WTC11 (cell line): ENCODE data around the gene LRRC10. TPM values are rescaled to one million over a fixed set of nuclear protein-coding genes. Genes with fewer than 3 reads are reported as not detected.

Experiments
- ATAC-seq: fragments of 200-7000 bp; cut with Tn5 transposase; 2 replicates; pipeline ENCODE4 v1.10.0; 2021; ENCODE audit warnings: mild to moderate bottlenecking, moderate library complexity
- CTCF ChIA-PET: fragments of 300-600 bp; sonication (Branson Sonifier 250); formaldehyde crosslinking; loops from one replicate; lab custom pipeline; 2021; ENCODE audit warnings: antibody characterized with exemption; lab: Charles Lee
- POLR2A ChIA-PET: fragments of 350-600 bp; sonication (Branson Sonifier 250); formaldehyde crosslinking; loops from one replicate; lab custom pipeline; 2021; ENCODE audit warnings: antibody characterized with exemption; lab: Charles Lee
- DNase-seq: peaks from one replicate; pipeline ENCODE4 v3.0.0; 2021; ENCODE audit warnings: low spot score
- H3K27ac Mint-ChIP-seq: 2 replicates; pipeline ENCODE4 v1.8.0; 2021; ENCODE audit warnings: mixed read lengths
- H3K27me3 Mint-ChIP-seq: 2 replicates; pipeline ENCODE4 v1.8.0; 2021; ENCODE audit warnings: low read depth, mild to moderate bottlenecking, moderate library complexity, mixed read lengths
- H3K36me3 Mint-ChIP-seq: 2 replicates; pipeline ENCODE4 v1.8.0; 2021; ENCODE audit warnings: mixed read lengths
- H3K4me1 Mint-ChIP-seq: 2 replicates; pipeline ENCODE4 v1.8.0; 2022; ENCODE audit warnings: mixed read lengths
- H3K4me3 Mint-ChIP-seq: 2 replicates; pipeline ENCODE4 v1.8.0; 2021; ENCODE audit warnings: mild to moderate bottlenecking, moderate library complexity, mixed read lengths
- H3K9me3 Mint-ChIP-seq: 2 replicates; pipeline ENCODE4 v1.8.0; 2021; ENCODE audit warnings: mixed read lengths
- ELF4 ChIP-seq: sonication (generic); formaldehyde crosslinking; IDR thresholded peaks from 2 replicates; pipeline ENCODE4 v1.8.1; 2022; ENCODE audit warnings: low read depth, mild to moderate bottlenecking, moderate library complexity, missing genetic modification reagents
- ETV6 ChIP-seq: sonication (generic); formaldehyde crosslinking; IDR thresholded peaks from 2 replicates; pipeline ENCODE4 v1.8.1; 2022; ENCODE audit warnings: mild to moderate bottlenecking, missing genetic modification reagents
- JAZF1 ChIP-seq: fragments of 250-450 bp; sonication (Bioruptor Pico); IDR thresholded peaks from 2 replicates; pipeline ENCODE4 v1.9.0; 2021; ENCODE audit warnings: moderate library complexity, mild to moderate bottlenecking, inconsistent platforms
- NR1H2 ChIP-seq: sonication (generic); formaldehyde crosslinking; IDR thresholded peaks from 2 replicates; pipeline ENCODE4 v1.9.0; 2021; ENCODE audit warnings: mild to moderate bottlenecking, moderate library complexity, missing genetic modification reagents
- NR2C2 ChIP-seq: sonication (generic); formaldehyde crosslinking; IDR thresholded peaks from 2 replicates; pipeline ENCODE4 v1.8.0; 2022; ENCODE audit warnings: mild to moderate bottlenecking, missing genetic modification reagents
- SMAD4 ChIP-seq: sonication (generic); formaldehyde crosslinking; IDR thresholded peaks from 2 replicates; pipeline ENCODE4 v1.8.0; 2022; ENCODE audit warnings: mild to moderate bottlenecking, missing genetic modification reagents
- total RNA-seq: library from RNA; stranded (reverse); gene quantifications from 3 replicates; pipeline ENCODE4 v1.2.3, GENCODE V29; 2021
- TF ChIP-seq, protein P1 (sequence below): fragments of 200-600 bp; IDR thresholded peaks from 2 replicates; pipeline ENCODE4 v1.8.0; 2022; ENCODE audit warnings: antibody characterized with exemption
- TF ChIP-seq, protein P2 (sequence below): fragments of 250-450 bp; sonication (Bioruptor Pico); conservative IDR thresholded peaks from 2 replicates; pipeline ENCODE4 v1.9.0; 2021; ENCODE audit warnings: mild to moderate bottlenecking
- TF ChIP-seq, protein P3 (sequence below): sonication (generic); formaldehyde crosslinking; IDR thresholded peaks from 2 replicates; pipeline ENCODE4 v1.8.0; 2023; ENCODE audit warnings: mild to moderate bottlenecking, missing genetic modification reagents
- TF ChIP-seq, protein P4 (sequence below): sonication (generic); formaldehyde crosslinking; IDR thresholded peaks from 2 replicates; pipeline ENCODE4 v1.8.0; 2022; ENCODE audit warnings: mild to moderate bottlenecking, missing genetic modification reagents

LRRC10 gene
- total RNA-seq, 1 experiment from 2014 or later = not detected

DNA sequence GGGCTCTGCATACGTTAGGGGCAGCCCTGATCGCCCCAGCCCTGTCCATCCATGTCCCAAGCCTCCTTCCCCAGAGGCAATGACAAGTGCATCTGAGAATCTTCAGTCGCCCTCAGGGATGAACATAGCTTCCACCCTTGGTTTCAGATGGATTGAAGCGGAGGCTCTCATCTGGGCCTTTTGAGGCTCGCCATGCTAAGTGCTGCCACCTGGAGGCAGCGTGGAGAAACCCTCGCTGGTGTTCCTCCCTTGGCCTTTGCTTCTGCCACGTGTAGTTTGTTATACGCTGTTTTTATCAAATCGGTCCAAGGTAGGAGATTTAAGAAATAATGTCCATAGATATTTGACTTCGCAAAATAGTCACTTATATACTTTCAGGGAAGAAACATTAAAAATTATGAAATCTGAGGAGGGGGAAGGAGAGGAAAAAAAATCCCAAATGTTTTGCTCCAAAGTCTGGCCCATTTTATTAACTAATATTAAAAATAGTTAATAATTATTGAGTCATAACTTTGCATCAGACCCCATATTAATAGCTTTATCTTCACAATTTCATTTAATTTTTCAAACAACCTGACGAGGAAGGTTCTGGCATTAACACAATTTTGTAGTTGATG is 28.8 kb upstream of the LRRC10 start:
- no peaks in the 10 kb centered on the region for H3K36me3 Mint-ChIP-seq
- H3K27me3 Mint-ChIP-seq = 0 out of 2 replicates have a peak, but pooled peaks cover 3% of the 10 kb centered on the region
- no peak overlapping the region for H3K27ac Mint-ChIP-seq
- POLR2A ChIA-PET = no interaction called here
- TF ChIP-seq, protein P1, sequence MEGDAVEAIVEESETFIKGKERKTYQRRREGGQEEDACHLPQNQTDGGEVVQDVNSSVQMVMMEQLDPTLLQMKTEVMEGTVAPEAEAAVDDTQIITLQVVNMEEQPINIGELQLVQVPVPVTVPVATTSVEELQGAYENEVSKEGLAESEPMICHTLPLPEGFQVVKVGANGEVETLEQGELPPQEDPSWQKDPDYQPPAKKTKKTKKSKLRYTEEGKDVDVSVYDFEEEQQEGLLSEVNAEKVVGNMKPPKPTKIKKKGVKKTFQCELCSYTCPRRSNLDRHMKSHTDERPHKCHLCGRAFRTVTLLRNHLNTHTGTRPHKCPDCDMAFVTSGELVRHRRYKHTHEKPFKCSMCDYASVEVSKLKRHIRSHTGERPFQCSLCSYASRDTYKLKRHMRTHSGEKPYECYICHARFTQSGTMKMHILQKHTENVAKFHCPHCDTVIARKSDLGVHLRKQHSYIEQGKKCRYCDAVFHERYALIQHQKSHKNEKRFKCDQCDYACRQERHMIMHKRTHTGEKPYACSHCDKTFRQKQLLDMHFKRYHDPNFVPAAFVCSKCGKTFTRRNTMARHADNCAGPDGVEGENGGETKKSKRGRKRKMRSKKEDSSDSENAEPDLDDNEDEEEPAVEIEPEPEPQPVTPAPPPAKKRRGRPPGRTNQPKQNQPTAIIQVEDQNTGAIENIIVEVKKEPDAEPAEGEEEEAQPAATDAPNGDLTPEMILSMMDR = peak; percentile 77
- TF ChIP-seq, protein P2, sequence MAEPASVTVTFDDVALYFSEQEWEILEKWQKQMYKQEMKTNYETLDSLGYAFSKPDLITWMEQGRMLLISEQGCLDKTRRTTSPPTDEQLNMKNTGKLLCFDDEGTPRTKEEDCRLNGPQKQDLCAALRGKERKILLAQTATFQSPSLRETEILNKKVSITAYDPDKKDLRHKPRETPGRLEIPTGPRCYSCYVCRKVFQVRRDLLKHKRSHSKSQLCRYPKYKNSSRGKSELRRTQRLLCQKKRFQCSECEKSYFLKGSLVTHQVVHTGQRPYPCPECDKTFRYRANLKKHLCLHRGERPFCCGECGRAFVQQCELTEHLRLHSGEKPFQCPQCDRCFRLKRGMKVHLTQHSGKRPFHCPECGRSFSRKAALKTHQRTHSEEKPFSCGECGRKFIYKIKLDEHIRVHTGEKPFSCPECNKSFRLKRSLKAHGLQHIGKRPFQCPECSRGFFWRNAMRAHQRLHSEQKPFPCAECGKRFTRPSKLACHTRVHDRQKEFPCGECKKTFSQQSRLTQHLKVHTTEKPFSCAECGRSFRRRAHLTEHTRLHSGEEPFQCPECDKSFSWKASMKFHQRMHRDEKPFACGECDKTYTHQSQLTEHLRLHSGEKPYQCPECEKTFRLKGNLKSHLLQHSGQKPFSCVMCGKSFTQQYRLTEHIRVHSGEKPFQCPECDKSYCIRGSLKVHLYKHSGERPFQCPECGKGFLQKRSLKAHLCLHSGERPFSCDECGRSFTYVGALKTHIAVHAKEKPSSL (CRISPR knock-in tag) = no peak
- CTCF ChIA-PET = interaction anchor here (0.5 to 2.5 kb wide), 25 partner anchors 9 to 349 kb away, joined by 3 to 21 read pairs (median 4); partner anchors contain the start of genes CCT2 and LRRC10
- ATAC-seq (peak; percentile 91), DNase-seq (peak; percentile 74)
- no peak overlapping the region for H3K4me3 Mint-ChIP-seq
- no peaks in the 10 kb centered on the region for H3K9me3 Mint-ChIP-seq
- peaks cover 7% of the 10 kb centered on the region for H3K4me1 Mint-ChIP-seq

DNA sequence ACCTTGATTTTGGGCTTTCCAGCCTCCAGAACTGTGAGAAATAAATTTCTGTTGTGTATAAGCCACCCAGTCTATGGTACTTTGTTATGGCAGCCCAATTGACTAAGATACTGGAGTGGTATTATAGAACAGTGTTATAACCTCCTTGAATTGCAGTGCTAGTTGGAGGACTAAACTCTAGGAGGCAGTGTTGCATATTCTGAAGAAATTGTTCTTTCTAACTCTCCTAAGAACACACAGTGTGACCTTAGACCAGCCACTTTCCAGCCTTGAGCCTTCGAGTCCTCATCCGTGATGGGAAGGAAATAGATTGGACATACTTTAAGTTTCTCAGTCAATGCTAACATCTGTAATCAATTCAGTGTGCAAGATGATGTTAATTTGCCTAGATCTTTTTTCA is 22.4 kb upstream of the LRRC10 start:
- Mint-ChIP-seq H3K27ac (no peak overlapping the region), H3K27me3 (no peaks in the 10 kb centered on the region; the same call in 1 of the 2 replicates), H3K4me1 (peaks cover 7% of the 10 kb centered on the region), H3K36me3 (no peaks in the 10 kb centered on the region), H3K9me3 (no peaks in the 10 kb centered on the region), H3K4me3 (no peak overlapping the region)
- ChIA-PET CTCF (no interaction called here), POLR2A (no interaction called here)
- ATAC-seq (peak; percentile 88), DNase-seq (no peak)
- TF ChIP-seq JAZF1 = no peak
- no peak for TF ChIP-seq ETV6 (CRISPR knock-in tag)
- TF ChIP-seq NR1H2 (CRISPR knock-in tag) = no peak
- TF ChIP-seq, protein P3, sequence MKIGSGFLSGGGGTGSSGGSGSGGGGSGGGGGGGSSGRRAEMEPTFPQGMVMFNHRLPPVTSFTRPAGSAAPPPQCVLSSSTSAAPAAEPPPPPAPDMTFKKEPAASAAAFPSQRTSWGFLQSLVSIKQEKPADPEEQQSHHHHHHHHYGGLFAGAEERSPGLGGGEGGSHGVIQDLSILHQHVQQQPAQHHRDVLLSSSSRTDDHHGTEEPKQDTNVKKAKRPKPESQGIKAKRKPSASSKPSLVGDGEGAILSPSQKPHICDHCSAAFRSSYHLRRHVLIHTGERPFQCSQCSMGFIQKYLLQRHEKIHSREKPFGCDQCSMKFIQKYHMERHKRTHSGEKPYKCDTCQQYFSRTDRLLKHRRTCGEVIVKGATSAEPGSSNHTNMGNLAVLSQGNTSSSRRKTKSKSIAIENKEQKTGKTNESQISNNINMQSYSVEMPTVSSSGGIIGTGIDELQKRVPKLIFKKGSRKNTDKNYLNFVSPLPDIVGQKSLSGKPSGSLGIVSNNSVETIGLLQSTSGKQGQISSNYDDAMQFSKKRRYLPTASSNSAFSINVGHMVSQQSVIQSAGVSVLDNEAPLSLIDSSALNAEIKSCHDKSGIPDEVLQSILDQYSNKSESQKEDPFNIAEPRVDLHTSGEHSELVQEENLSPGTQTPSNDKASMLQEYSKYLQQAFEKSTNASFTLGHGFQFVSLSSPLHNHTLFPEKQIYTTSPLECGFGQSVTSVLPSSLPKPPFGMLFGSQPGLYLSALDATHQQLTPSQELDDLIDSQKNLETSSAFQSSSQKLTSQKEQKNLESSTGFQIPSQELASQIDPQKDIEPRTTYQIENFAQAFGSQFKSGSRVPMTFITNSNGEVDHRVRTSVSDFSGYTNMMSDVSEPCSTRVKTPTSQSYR = no peak
- TF ChIP-seq ELF4 (CRISPR knock-in tag) = no peak
- TF ChIP-seq SMAD4 = no peak
- TF ChIP-seq NR2C2 = no peak
- TF ChIP-seq, protein P4, sequence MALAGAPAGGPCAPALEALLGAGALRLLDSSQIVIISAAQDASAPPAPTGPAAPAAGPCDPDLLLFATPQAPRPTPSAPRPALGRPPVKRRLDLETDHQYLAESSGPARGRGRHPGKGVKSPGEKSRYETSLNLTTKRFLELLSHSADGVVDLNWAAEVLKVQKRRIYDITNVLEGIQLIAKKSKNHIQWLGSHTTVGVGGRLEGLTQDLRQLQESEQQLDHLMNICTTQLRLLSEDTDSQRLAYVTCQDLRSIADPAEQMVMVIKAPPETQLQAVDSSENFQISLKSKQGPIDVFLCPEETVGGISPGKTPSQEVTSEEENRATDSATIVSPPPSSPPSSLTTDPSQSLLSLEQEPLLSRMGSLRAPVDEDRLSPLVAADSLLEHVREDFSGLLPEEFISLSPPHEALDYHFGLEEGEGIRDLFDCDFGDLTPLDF (CRISPR knock-in tag) = no peak

DNA sequence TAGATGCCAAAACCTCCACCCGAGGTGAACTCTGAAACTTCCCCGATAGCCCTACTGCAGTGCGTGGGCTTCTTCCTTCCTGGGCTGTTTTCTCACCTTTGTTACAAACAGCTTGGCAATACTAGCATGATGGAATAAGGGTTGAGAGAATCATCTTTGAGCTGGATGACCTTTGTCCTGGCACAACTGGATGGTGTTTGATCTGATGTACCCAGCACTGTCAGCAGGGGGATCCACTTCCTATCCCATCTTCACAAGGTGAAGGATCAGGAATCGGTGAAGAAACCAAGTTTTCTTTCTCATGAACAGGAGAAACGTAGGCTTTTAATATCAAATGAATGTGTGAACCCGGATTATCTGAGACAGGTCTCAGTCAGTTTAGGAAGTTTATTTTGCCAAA is 19.5 kb upstream of the LRRC10 start:
- peak; percentile 25 for DNase-seq
- Mint-ChIP-seq H3K27me3 (no peaks in the 10 kb centered on the region; the same call in 1 of the 2 replicates), H3K27ac (no peak overlapping the region)
- ATAC-seq = peak; percentile 73
- TF ChIP-seq, protein P4 (CRISPR knock-in tag) = no peak
- TF ChIP-seq, protein P1 = 0 out of 2 replicates have a peak, but pooled peaks have one; percentile 5
- TF ChIP-seq, all 79 proteins: peak for 1
- Mint-ChIP-seq H3K9me3 (no peaks in the 10 kb centered on the region), H3K4me1 (peaks cover 4% of the 10 kb centered on the region), H3K4me3 (no peak overlapping the region), H3K36me3 (no peaks in the 10 kb centered on the region)
- ChIA-PET POLR2A (no interaction called here), CTCF (interaction anchor here (0.5 to 2.6 kb wide), 8 partner anchors 10 to 108 kb away, joined by 3 to 21 read pairs (median 3); partner anchors contain the start of gene LRRC10)
